ENCODE results near the gene CNST.
"Not testable (repeated sequence)": the region's sequence is repeated elsewhere in the genome, so short reads cannot be mapped to it uniquely, and the experiment has no call there.

CNST gene

DNA sequence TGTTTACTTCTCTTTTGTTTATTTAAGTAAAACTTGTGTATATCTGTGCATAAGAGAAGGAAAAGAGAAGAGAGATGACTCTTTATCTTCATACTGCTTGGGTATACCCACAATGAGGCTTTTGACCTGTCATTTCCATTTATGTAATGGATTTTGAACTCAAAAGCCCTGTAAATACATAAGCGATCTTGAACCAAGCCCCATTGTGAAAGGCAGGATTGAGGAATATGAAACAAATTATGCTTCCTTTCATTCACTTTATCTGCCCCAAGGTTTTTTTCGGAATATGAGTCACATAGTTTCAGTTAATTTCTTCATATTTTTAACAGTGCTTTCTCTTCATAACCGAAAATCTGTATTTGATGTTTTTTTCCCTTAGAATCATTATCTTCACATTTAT lies 21.4 kb downstream of the CNST start:
- no peak for FAIRE-seq

DNA sequence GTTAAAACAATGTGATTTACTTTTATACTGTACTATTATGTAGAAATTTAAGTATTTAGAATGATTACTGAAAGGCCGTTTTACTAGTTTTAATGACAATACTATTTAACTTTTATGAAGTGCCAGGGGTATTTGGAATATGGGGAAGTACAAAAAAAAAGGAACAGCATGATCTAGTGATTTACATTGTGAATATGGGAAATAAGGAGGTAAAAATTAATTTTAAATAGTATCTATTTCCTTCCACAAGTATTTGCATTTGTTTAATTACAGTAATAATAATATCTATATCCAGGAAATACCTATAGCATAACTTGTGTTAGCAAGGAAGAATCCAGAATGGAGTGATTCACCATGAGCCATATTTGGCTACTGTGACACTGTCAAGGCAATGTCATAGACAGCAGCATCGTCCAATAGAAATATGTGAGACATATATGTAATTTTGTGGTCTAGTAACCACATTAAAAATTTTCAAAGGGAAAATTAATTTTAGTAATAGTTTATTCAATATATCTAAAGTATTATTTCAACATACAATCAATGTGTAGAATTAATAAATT lies 22.0 kb downstream of the CNST start:
- FAIRE-seq: peak; percentile 83

DNA sequence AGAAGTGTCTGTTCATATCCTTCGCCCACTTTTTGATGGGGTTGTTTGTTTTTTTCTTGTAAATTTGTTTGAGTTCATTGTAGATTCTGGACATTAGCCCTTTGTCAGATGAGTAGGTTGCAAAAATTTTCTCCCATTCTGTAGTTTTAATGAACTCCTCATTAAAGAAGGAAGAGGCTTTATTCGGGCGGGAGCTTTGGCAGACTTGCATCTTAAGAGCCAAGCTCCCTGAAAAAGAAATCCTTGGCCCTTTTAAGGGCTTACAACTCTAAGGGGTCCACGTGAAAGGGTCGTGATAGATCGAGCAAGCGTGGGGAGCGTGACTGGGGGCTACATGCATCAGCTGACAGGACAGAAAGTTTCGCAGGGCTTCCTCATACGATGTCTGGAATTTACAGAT lies 23.7 kb downstream of the CNST start:
- not testable (repeated sequence) for FAIRE-seq

DNA sequence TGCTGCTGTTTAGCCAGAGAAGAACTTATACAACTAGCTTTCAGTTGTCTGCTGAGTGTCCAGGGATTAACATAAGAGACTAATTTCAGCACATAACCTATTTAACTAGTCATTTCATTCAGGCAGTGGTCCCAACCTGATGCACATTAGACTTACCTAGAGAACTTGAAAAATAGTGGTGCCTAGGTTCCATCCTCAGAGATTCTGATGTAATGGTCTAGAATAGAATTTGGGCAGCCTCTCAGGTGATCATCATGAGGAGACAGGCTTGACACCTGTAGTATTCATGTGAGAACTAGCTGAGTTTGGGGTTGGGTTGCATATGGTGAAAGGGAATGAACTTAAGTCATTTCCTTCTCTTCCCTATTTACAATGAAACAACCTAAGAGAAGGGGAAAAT lies 24.8 kb downstream of the CNST start:
- FAIRE-seq: no peak

DNA sequence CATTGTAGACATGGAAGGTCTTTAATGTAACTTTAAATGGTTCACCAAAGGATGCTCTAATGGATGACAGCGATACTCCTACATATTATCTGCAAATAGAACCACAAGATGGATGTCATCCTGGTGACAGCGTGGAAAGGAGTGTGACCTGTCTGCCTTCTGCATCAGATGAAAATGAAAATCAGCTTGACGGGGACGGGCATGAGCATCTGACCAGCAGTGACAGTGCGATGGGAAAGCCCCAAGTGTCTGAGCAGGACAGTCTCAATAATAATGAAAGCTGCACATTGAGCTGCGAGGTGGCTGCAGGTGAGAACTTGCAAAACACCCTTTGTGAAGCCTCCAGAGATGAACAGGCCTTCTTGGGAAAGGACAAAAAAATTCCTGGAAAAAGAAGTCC lies 25.2 kb downstream of the CNST start:
- FAIRE-seq: no peak

DNA sequence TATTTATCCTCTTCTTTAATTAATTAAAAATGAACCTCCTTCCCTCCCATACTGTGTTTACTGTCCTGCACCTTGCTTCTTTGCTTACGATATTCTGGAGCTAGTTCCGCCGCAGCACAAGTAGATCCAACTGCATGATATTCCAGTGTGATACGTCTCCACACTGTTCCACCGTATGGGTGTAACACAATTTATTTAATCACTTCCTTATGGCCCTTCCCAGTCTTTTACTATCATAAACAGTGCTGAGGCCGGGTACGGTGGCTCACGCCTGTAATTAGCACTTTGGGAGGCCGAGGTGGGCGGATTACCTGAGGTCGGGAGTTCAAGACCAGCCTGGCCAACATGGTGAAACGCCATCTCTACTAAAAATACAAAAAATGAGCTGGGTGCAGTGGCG lies 25.7 kb downstream of the CNST start:
- FAIRE-seq: no peak

DNA sequence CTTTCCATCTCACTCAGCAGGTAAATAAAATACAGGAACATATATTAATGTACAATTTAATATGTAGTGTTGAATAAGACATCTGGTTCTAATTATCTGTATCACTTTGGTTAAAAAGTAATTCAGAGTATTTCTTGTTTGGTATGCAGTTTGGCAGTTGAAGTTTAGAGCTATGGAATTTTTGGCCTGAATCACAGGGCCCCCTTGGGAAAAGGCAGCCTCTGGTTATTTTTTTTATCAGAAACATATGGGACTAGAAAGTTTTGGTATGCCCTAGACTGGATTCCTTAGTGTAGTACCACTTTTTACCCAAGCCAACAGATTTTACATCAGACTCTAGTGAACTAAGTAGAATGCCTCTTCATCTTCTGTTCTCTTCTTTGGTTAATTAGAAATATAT lies 26.4 kb downstream of the CNST start:
- no peak for FAIRE-seq

DNA sequence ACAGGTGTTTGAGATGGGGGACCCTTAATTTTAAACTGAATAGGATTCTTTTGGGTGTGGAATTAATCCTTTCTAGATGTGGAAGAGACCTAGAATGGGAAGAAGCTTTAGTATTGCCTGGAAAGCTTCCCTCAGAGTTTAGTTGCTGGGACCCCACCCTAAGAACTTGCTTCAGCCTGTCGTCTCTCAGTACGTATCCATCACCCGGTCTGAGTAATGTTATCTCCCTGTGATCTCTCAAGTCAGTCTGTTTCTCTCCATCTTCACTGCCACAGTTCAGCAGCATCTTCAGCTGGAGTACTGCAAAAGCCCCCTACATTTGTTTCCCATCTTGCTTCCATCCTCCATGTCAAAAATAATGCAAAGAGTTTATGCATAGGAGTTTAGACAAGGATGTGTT lies 28.9 kb downstream of the CNST start:
- no peak for FAIRE-seq

DNA sequence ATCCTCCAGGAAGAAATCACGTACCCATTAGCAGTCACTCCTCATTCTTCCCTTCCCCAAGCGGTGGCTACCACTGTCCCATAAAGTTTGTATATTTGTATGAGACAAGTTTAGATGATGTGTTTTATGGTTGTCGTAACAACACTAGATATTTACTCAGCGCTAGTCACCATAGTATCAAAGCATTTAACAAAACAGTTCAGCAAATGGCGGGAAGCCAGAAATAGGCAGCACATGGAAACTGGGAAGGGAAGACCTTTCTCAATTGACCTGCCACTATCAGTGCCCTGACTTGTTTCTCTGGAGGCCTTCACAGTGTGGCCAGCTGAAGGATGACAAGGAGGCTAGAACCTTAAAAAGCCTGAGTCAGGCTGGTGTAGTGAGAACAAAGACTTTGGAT lies 31.1 kb downstream of the CNST start:
- FAIRE-seq: no peak

DNA sequence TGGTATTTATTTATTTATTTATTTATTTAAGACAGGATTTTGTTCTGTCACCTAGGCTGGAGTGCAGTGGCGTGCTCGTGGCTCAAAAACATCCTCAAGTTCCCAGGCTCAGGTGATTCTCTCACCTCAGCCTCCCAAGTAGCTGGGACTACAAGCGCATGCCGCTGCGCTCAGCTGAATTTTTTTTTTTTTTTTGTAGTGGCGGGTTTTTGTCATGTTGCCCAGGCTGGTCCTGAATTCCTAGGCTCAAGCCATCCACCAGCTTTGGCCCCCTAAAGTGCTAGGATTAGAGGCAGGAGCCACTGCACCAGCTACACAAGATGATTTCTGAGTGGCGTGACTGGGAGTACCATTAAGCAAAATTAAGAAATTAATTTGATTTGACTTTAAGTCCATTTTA lies 31.7 kb downstream of the CNST start:
- no peak for FAIRE-seq

DNA sequence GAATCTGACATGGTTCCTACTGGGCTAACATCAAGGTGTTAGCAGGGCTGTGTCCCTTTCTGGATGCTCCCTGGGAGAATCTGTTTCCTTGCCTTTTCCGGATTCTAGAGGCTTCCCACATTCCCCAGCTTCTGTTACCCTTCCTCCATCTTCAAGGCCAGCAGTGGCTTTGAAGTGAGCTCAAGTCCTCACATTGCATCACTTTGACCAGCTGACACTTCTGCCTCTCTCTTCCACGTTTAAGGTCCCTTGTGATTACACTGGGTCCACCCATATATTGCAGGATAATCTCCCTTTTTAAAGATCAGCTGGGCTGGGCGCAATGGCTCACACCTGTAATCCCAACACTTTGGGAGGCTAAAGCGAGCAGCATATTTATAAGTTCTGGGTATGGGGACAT lies 33.1 kb downstream of the CNST start:
- no peak for FAIRE-seq

DNA sequence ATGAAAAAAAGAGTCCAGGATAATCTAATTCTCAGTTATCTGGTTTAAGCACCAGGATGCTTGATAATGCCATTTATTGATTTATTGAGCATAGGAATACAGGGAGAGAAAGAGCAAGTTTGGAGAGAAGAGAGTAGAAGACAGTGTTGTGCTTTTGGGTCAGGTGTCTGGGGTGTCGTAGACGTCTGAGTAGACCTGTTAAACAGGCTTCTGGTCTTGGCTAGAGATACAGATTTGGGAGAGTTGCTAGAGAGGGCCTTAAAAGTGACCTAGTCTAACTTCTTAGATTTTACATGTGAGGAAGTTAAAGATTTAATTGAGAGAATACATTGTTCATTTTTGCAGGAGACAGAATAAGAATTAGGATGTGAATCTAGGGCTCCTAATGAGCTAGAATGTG lies 34.3 kb downstream of the CNST start:
- no peak for FAIRE-seq

DNA sequence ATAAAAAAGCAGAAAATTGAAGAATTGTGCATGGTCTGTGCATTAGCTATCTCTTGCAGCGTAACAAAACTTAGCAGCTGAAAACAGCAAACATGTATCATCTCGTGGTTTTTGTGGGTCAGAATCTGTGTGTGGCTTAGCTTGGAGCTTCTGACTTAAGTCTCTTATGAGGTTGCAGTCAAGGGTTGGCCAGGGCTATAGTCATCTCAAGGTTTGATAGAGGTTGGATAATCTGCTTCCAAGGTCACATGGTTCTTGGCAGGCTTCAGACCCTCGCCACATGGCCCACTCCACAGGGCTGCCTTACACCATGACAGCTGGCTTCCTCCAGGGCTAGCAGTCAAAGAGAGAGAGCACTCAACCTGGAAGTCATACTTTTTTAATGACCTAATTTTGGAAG lies 35.9 kb downstream of the CNST start:
- no peak for FAIRE-seq

DNA sequence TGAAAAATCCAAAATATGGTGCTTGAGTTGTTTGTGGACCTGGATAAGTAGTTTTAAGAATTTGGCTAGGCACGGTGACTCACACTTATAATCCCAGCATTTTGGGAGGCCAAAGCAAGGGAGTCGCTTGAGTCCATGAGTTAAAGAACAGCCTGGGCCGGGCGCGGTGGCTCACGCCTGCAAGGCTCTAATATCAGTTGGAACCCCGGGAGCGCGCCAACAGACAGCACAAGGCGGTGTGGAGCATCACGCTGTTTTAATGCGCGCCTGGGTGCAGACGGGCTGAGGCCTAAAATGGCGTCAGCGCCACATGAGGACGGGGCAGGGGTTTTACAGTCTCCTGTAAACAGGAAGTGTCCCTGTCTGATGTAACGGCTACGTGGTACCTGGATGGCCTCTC lies 39.0 kb downstream of the CNST start:
- FAIRE-seq: not testable (repeated sequence)

DNA sequence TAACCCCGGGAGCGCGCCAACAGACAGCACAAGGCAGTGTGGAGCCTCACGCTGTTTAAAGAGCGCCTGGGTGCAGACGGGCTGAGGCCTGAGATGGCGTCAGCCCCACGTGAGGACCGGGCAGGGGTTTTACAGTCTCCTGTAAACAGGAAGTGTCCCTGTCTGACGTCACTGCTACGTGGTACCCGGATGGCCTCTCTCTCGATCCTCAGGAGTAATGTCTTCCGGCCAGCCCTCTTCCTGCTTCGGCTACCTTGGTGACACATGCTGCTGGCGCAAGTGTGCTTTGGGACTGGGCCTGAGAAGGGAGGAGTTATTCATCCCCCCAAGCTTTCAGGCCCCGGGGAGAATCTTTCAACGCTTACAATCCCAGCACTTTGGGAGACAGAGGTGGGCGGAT lies 41.2 kb downstream of the CNST start:
- no peak for FAIRE-seq

DNA sequence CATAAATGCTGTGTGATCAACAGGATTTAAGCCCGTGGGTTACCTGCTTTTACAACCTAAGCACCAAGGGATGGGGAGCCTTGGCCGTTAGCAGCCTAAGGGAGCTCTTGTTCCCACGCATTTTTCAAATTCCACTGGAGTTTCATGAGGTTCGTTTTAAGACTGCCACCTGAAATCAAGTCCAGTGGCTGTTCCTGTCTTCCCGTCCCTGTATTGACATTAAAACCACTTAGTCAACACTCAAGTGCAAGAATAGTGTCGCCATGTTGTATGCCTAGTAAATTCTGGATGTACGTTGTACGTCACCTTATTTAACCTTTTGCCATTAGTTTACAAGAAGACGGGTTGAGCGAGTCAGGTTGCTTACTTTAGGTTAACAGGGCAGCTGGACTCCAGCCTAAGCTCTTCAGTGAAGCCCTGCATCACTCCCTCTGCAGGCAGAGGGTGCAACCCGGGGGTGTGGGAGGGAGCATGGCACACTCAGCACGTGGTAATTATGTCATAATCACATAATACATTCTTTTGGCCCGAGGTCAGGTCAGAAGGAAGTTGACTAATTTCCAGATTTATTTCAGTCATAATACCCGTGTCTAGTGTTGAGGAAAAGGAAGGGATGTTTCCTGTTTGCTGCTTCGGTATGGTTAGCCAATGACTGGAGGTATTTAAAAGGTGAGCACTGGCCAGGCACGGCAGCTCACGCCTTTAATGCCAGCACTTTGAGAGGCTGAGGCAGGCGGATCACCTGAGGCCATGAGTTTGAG lies 42.5 kb downstream of the CNST start:
- no peak for FAIRE-seq

DNA sequence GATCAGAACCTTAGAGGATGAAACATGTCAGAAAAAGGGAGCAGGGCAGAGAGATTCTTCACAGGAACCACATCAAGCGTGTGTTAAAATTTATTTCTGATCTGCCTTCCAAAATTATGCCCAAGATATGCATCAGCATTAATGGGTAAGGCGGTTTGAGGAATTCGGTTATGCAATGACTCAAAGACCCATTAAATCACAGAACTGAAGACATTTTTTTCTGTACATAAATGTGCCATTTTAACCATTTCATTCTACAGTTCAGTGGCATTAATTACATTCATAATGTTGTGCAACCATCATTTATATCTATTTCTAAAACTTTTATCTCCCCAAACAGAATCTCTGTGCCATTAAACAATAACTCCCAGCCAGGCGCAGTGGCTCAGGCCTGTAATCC lies 43.4 kb downstream of the CNST start:
- FAIRE-seq: no peak

DNA sequence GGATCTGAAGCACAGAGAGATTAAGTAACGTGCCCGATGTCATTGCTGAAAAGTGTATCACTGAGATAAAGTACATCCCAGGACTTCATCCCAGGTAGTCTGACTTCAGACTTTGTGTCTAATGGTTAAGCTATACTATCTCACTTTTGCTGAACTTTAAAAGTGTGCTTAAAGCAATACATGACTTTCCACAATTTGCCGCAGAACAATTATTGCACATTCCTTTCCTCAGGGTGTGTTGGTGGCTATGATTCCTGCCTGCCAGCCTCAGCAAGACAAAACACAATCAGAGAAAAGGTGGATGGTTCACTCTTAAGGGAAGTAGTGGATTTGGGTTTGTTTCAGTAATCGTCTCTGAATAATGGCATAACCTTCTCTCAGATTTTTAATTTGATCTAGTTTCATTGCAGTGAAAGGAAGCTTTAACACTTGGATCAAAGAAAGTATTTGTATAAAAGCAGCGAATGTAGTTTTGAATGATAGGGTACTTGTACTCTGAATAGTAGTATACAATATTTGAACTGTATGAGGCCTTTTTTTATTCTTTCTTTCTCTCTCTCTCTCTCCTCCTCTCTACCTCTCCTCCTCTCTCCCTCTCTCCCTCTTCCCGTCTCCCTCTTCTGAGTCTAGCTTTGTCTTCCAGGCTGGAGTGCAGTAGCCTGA lies 47.0 kb downstream of the CNST start:
- no peak for FAIRE-seq

DNA sequence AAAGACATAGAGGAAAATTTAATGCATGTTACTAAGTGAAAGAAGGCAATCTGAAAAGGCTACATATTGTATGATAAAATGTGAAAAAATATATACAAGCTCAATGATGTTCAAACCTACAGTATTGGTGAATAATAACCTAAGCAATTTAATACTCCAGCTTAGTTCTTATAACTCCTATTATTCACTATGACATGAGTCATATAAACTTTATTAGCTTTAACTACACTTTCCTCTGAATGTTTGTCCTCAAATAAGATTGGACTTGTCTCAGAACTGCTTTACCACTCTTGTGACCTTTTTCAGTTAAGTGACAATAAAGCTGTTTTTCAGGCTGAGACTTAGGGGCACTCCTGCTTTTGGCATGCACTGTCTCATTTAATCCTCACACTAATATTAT lies 50.9 kb downstream of the CNST start:
- FAIRE-seq: no peak

DNA sequence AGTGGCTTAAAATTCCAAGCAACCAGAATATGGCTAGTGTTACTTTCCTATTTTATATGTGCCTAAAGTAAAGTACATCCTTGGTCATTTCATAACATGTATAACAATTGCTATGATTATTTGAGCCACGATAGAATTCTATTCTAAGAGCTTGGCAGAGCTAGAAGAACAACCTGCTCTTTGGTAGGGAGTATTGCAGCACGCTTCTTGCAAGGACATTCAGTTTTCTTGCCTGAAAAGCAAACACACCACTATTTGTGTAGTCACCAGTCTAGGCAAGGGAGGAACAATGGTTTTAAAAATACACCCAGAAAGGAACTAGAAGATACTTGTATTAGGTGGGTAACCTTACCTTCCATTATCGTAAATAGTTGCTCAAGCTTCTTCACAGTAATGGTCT lies 51.5 kb downstream of the CNST start:
- no peak for FAIRE-seq

DNA sequence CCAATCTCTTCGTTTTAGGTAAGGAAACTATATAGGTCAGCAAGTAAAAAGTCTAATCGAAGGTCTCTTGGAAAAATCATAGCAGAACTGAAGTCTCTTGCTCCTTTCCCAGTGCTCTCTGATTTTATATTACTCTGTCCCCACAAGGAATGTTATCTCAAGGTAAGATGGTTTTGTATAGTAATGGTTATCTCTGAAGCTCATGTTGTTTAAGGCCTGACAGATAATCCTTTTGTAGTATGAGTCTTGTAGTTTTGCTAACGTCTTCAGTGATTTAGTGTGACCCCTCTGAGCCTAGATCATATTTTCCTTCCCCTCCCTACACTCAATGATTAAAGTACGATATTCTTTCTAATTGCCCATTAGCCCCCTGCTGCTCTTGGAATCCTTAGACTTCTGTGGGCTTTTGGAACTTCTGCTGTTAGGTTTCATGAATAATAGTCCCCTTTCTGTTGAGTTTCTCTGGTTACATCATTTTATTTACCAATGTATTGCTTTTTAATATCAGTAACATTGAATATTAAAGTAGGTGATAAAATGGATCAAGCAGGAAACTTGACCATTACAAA lies 52.1 kb downstream of the CNST start:
- FAIRE-seq: no peak

DNA sequence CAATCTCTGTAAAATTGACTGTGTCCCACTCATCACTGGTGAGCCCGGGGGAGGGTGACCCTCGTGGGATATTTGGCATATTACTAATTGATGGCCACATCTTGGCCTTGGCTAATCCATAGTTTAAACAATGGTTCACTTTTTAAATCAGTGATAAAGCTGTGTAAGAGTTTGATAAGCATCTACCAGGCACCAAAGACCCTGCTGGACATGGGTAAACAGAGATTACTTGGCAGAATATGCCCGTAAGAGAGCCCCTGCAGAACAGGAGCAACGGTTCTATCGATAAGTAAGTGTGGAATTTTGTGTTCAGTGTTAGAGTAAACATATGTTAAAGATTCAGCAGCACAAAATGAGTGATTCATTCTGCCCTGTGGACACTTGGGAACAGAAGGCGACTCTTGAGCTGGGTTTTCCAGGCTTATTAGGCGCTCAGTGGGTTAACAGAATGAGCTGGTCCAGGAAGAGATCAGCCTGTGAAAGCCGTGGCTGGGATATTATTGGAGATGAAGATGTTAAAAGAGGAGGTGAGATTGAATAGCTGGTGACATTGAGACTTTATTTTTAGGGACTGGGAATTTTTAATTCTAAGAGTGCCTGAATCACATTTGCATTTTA lies 55.9 kb downstream of the CNST start:
- no peak for FAIRE-seq

DNA sequence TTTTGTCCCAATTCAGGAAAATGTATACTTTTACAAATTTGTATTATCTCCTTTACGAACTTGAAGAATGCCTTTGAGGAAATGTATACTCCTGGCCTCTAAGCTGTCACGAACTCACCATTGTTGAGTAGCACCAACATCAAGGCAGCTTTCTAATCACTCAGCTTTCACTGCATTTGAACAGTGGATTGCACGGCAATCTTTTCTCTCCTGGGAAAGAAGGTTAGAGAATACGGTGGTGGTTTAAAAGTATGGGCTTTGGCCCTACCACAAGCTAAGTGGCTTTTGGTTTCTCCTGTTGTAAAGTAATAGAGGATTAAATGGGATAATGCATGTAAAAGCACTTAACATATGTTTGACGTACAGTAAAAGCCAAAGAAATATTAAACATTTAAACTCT lies 57.8 kb downstream of the CNST start:
- no peak for FAIRE-seq

DNA sequence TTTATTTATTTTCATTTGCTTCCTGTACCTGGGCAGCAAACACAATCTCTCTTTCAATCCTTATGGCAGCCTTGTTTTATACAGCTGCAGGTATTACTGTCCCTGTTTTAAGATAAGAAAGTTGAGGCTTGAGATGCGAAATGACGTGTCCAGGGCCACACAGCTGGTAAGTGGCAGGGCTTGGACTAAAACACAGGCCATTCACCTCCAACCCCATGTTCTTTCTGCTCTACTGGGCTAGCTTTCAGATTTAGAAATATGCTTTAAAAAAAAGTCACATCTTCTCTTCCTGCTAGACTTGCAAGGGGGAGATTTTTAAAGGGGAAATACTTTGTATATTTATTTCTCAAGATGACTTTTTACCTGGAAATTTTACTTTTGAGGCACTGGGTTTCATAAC lies 62.8 kb downstream of the CNST start:
- FAIRE-seq: no peak
